MCF 10A (cell line): Measurements from ENCODE around the gene WBP1L. TPM values are rescaled to one million over a fixed set of nuclear protein-coding genes. Genes with fewer than 3 reads are reported as not detected.

Experiments used
- BruUV-seq: library from RNA; stranded (reverse); fragments of 400-500 nt; replicated peaks from 2 replicates; lab custom pipeline; 2021; lab: Mats Ljungman, UMichigan
- CTCF ChIA-PET: fragments of 300-600 bp; sonication (Branson Sonifier 250); formaldehyde crosslinking; extraction: SDS; loops from one replicate; lab custom pipeline; 2021; ENCODE audit warnings: antibody characterized with exemption, inconsistent platforms; lab: Yijun Ruan, JAX
- POLR2A ChIA-PET: fragments of 300-600, 350-650 bp; sonication (Branson Sonifier 250); formaldehyde crosslinking; extraction: SDS; loops from one replicate; lab custom pipeline; 2020; ENCODE audit warnings: antibody characterized with exemption, inconsistent platforms; lab: Yijun Ruan, JAX
- DNase-seq: peaks from one replicate; pipeline ENCODE4 v3.0.0-alpha.2; 2018; ENCODE audit not compliant: unreplicated experiment
- H3K27ac Mint-ChIP-seq: one replicate; pipeline ENCODE4 v1.8.0; 2022; ENCODE audit warnings: mild to moderate bottlenecking, low read depth, mixed read lengths; ENCODE audit not compliant: unreplicated experiment
- H3K27me3 Mint-ChIP-seq: one replicate; pipeline ENCODE4 v1.8.0; 2022; ENCODE audit warnings: mixed read lengths; ENCODE audit not compliant: insufficient read depth, unreplicated experiment
- H3K36me3 Mint-ChIP-seq: one replicate; pipeline ENCODE4 v1.8.0; 2022; ENCODE audit warnings: mild to moderate bottlenecking, moderate library complexity, mixed read lengths; ENCODE audit not compliant: insufficient read depth, unreplicated experiment
- H3K4me1 Mint-ChIP-seq: one replicate; pipeline ENCODE4 v1.8.0; 2022; ENCODE audit warnings: mixed read lengths; ENCODE audit not compliant: insufficient read depth, unreplicated experiment
- H3K4me3 Mint-ChIP-seq: one replicate; pipeline ENCODE4 v1.8.0; 2022; ENCODE audit warnings: mild to moderate bottlenecking, moderate library complexity, mixed read lengths; ENCODE audit not compliant: unreplicated experiment
- H3K9me3 Mint-ChIP-seq: one replicate; pipeline ENCODE4 v1.8.0; 2022; ENCODE audit warnings: mixed read lengths; ENCODE audit not compliant: unreplicated experiment
- intact Hi-C: fragments of 100-400 bp; cut with micrococcal nuclease; formaldehyde crosslinking; loops from 2 replicates; pipeline ENCODE4 v1.14.1; 2022
- total RNA-seq: library from RNA; stranded (reverse); gene quantifications from 2 replicates; pipeline ENCODE4 v1.2.3, GENCODE V29; 2022
- TF ChIP-seq, protein P1 (sequence below): fragments of 200-600 bp; IDR thresholded peaks from one replicate; pipeline ENCODE4 v1.8.0; 2022; ENCODE audit warnings: antibody characterized with exemption, mild to moderate bottlenecking; ENCODE audit not compliant: unreplicated experiment

The WBP1L gene
- total RNA-seq, 1 experiment from 2014 or later: 19.8 TPM

GRCh38 chr10:102795453-102796406 is 52.0 kb downstream of the WBP1L start:
- no peak overlapping the region for H3K27ac Mint-ChIP-seq
- H3K9me3 Mint-ChIP-seq: no peaks in the 10 kb centered on the region
- H3K4me3 Mint-ChIP-seq: no peak overlapping the region
- ChIA-PET CTCF (interaction anchor here (0.6 kb wide), 1 partner anchor 44 kb away, joined by 5 read pairs; no protein-coding TSS in a partner anchor), POLR2A (no interaction called here)
- peaks cover 39% of the 10 kb centered on the region for H3K36me3 Mint-ChIP-seq
- no peaks in the 10 kb centered on the region for H3K4me1 Mint-ChIP-seq
- intact Hi-C loops: no loop called here
- TF ChIP-seq, protein P1, sequence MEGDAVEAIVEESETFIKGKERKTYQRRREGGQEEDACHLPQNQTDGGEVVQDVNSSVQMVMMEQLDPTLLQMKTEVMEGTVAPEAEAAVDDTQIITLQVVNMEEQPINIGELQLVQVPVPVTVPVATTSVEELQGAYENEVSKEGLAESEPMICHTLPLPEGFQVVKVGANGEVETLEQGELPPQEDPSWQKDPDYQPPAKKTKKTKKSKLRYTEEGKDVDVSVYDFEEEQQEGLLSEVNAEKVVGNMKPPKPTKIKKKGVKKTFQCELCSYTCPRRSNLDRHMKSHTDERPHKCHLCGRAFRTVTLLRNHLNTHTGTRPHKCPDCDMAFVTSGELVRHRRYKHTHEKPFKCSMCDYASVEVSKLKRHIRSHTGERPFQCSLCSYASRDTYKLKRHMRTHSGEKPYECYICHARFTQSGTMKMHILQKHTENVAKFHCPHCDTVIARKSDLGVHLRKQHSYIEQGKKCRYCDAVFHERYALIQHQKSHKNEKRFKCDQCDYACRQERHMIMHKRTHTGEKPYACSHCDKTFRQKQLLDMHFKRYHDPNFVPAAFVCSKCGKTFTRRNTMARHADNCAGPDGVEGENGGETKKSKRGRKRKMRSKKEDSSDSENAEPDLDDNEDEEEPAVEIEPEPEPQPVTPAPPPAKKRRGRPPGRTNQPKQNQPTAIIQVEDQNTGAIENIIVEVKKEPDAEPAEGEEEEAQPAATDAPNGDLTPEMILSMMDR: no peak
- DNase-seq: no peak
- no TSS peak for BruUV-seq
- H3K27me3 Mint-ChIP-seq: no peaks in the 10 kb centered on the region

GRCh38 chr10:102796407-102797176 is 52.8 kb downstream of the WBP1L start:
- POLR2A ChIA-PET: no interaction called here
- BruUV-seq: no TSS peak
- TF ChIP-seq, protein P1: no peak
- Mint-ChIP-seq H3K27ac (no peak overlapping the region), H3K9me3 (no peaks in the 10 kb centered on the region), H3K36me3 (peaks cover 43% of the 10 kb centered on the region), H3K4me3 (no peak overlapping the region), H3K4me1 (no peaks in the 10 kb centered on the region), H3K27me3 (no peaks in the 10 kb centered on the region)
- CTCF ChIA-PET: interaction anchor here (0.6 kb wide), 2 partner anchors 43 to 45 kb away, joined by 3 to 5 read pairs; no protein-coding TSS in a partner anchor
- intact Hi-C loops: no loop called here
- DNase-seq: no peak

DNA sequence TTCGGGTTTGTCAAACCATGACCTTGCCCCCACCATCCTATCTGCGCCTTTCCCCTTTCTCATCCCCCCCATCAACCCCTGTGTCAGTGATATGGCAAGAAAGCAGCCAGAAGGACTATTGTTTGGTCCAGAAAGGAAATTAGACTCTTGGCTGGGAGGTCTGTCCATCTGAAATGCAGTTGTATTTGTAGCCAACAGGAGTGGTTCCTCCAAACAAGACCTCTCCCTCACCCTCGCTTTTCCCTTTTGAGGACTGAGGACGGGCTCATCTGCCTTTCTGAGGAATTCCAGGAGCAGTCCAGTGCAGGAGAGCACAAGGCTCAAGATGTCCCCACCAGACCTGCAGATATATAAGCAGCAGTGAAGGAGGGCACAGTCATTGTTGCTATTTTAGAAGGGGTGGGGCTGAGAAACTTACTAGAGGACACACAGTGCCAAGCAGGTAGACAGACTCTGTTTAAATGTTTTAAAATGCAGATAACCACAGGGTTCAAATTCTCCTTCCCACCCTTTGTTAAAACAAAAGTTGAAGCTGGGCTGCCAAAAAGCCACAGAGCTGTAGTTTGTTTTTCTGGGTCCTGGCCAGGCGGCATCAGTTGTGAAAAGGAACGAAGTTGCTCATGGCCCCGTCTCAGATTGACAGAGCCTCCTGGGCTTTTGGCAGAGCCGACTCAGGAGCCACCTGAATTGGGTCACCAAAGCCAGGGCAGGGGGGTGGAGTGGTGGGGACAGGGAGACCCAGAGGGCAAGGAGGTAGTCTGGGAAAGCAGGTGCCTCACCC is 56.1 kb downstream of the WBP1L start:
- DNase-seq: no peak
- ChIA-PET POLR2A (interaction anchor here (1.0 kb wide), 1 partner anchor 20 kb away, joined by 5 read pairs; no protein-coding TSS in a partner anchor), CTCF (interaction anchor here (0.6 to 1.5 kb wide), 3 partner anchors 48 to 117 kb away, joined by 3 to 12 read pairs (median 3); no protein-coding TSS in a partner anchor)
- H3K4me1 Mint-ChIP-seq: peaks cover 13% of the 10 kb centered on the region
- H3K9me3 Mint-ChIP-seq: peaks cover 6% of the 10 kb centered on the region
- peaks cover 49% of the 10 kb centered on the region for H3K36me3 Mint-ChIP-seq
- intact Hi-C loops: no loop called here
- H3K27me3 Mint-ChIP-seq: no peaks in the 10 kb centered on the region
- no TSS peak for BruUV-seq
- TF ChIP-seq, protein P1: no peak
- no peak overlapping the region for H3K27ac Mint-ChIP-seq
- no peak overlapping the region for H3K4me3 Mint-ChIP-seq
